Tibial artery (tissue), 4 donors: ENCODE measurements around the gene TMEM132D.

Experiments used
- DNase-seq, 2 donors: peaks; one replicate each; pipeline ENCODE4 v3.0.0-alpha.2; 2019
- H3K27ac ChIP-seq, 2 donors: fragments of 200-600 bp; sonication (generic) in 1 of 2; 1 replicate in 1 of 2; 2 replicates in 1 of 2; pipeline ENCODE4 v1.5.1; 2018 to 2019; ENCODE audit warnings: mild to moderate bottlenecking in 1 of 2
- H3K27me3 ChIP-seq, 2 donors: fragments of 200-600 bp; sonication (generic) in 1 of 2; one replicate each; pipeline versions ENCODE4 v1.5.1 to v1.6.0; 2016 to 2019
- H3K36me3 ChIP-seq, 3 donors: fragments of 200-600 bp; sonication (generic) in 2 of 3; one replicate each; pipeline ENCODE4 v1.5.1; 2016 to 2019; ENCODE audit warnings: mild to moderate bottlenecking in 2 of 3
- H3K4me1 ChIP-seq, 4 donors: fragments of 200-600 bp; sonication (generic) in 2 of 4; 1 replicate in 3 of 4; 2 replicates in 1 of 4; pipeline ENCODE4 v1.5.1; 2016 to 2019
- H3K4me3 ChIP-seq, 2 donors: fragments of 200-600 bp; sonication (generic) in 1 of 2; 1 replicate in 1 of 2; 2 replicates in 1 of 2; pipeline ENCODE4 v1.5.1; 2018 to 2019; ENCODE audit warnings: mild to moderate bottlenecking in 2 of 2
- H3K9me3 ChIP-seq, 3 donors: fragments of 200-600 bp; sonication (generic) in 1 of 3; one replicate each; pipeline ENCODE4 v1.5.1; 2016 to 2019
- intact Hi-C: fragments of 100-400 bp; cut with DNase I; formaldehyde crosslinking; loops from one replicate; pipeline ENCODE4 v1.15.0; 2023; ENCODE audit warnings: low total_unique reads
- TF ChIP-seq, protein P1 (sequence below), 2 experiments: fragments of 200-600 bp in 1 of 2; fragments of 450-650 bp in 1 of 2; IDR thresholded peaks; one replicate each; pipeline ENCODE4 v1.5.1; 2017 to 2019; ENCODE audit warnings: antibody characterized with exemption in 2 of 2, mild to moderate bottlenecking in 1 of 2, moderate library complexity in 1 of 2

Gene TMEM132D

DNA sequence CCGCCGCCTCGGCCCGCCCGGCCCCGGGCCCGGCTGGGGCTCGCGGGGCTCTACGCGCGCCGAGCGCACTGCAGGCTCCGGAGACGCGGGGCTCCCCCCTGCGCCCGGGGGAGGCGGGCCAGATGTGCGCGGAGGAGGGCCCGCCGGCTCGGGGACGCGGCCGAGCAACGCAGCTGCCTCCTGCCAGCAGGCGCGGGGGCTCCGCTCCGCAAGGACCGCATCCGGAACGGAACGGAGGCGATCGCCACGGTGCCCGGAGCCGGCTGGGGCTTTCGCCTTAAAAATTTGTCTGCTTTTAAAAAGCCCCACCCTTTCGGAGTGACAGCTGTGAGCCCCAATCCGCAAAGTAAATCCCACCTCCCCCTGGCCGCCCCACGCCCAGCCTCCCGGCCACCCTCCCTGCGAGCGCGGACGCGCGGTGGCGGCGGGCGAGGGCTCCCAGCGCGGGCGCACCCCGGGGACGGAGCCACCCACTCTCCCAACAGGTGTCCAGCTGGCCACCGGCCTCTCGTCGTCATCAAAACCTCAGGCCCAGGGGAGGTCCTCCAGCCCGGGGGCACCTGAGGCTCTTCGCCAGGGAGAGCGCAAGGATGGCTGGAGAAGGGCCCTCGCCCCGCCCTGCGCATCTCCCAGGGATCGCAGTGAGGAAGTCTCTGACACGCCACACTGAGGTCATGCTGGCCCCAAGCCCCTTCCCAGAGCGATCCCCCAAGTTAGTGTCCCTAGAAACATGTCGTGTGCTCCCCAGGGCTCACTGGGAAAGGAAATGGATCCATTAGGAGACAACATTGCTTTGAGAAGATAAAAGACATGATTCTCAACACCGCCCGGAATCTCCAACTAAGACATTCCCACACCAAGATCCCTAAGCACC is at the start of gene TMEM132D:
TSS of gene TMEM132D (minus strand) at position 70 of the 874 bp plus-strand sequence.
- no peaks in the 10 kb centered on the region for H3K9me3 ChIP-seq
- H3K36me3 ChIP-seq, result no peaks in the 10 kb centered on the region
- H3K4me3 ChIP-seq, result no peak within 1 kb of the TSS
- TF ChIP-seq, protein P1, sequence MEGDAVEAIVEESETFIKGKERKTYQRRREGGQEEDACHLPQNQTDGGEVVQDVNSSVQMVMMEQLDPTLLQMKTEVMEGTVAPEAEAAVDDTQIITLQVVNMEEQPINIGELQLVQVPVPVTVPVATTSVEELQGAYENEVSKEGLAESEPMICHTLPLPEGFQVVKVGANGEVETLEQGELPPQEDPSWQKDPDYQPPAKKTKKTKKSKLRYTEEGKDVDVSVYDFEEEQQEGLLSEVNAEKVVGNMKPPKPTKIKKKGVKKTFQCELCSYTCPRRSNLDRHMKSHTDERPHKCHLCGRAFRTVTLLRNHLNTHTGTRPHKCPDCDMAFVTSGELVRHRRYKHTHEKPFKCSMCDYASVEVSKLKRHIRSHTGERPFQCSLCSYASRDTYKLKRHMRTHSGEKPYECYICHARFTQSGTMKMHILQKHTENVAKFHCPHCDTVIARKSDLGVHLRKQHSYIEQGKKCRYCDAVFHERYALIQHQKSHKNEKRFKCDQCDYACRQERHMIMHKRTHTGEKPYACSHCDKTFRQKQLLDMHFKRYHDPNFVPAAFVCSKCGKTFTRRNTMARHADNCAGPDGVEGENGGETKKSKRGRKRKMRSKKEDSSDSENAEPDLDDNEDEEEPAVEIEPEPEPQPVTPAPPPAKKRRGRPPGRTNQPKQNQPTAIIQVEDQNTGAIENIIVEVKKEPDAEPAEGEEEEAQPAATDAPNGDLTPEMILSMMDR (IDR thresholded peaks at IDR 0.05), result no peak
- no peak for DNase-seq
- H3K27ac ChIP-seq, result no peak within 1 kb of the TSS
- H3K4me1 ChIP-seq, result no peaks in the 10 kb centered on the region
- intact Hi-C loops, result no loop called here
- H3K27me3 ChIP-seq, result peaks cover 0 to 27% of the 10 kb centered on the region in 2 donors

DNA sequence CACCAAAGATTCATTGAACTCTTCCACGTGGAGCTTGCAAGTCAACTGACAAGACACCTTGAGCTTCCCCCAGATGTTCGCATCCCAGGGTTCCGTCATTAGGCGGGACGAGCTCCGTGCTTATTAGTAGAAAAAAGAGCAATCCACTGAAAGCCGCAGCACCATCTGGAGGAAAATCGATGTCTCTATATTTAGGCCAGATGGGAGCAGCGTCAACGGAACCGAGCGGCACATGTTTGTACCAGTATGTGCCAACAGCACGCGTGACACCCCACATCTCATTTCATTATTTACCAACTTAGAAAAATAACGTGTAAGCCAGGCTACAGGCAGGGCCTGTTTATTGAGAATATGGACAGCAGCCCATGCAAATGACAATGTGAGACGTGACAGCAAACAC is 45.8 kb upstream of the TMEM132D start:
- no peak overlapping the region for H3K27ac ChIP-seq
- H3K27me3 ChIP-seq, result no peaks in the 10 kb centered on the region
- H3K36me3 ChIP-seq, result no peaks in the 10 kb centered on the region
- H3K4me1 ChIP-seq, result no peaks in the 10 kb centered on the region
- TF ChIP-seq, protein P1 (IDR thresholded peaks at IDR 0.05), result no peak
- H3K9me3 ChIP-seq, result peaks cover 0 to 21% (median 0%) of the 10 kb centered on the region in 3 donors
- DNase-seq, result no peak
- no peak overlapping the region for H3K4me3 ChIP-seq
- intact Hi-C loops, result no loop called here

DNA sequence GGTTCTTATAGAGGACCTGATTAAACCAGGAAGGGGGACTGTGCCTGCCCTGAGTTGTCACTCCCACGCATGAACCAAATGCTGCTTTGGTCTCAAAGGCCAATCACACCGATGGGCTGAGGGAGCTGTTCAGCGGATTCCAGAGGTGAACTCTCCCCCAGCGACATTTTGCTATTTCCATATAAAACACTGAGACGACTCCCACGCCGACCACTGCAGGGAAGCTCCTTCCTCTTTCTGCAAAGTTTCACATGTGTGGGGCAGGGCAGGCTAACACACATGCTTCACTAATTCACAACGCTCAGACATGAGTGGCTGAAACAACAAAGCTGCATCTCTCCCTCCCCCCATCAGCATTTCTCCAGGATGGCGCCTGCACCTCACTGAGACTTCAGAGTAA is 37.8 kb upstream of the TMEM132D start:
- no peak for DNase-seq
- Histone ChIP-seq H3K36me3 (no peaks in the 10 kb centered on the region), H3K4me1 (no peaks in the 10 kb centered on the region), H3K9me3 (peaks cover 0 to under 1% (median 0%) of the 10 kb centered on the region in 3 donors), H3K27ac (no peak overlapping the region), H3K4me3 (no peak overlapping the region), H3K27me3 (no peaks in the 10 kb centered on the region)
- intact Hi-C loops, result no loop called here
- TF ChIP-seq, protein P1 (IDR thresholded peaks at IDR 0.05), result no peak

DNA sequence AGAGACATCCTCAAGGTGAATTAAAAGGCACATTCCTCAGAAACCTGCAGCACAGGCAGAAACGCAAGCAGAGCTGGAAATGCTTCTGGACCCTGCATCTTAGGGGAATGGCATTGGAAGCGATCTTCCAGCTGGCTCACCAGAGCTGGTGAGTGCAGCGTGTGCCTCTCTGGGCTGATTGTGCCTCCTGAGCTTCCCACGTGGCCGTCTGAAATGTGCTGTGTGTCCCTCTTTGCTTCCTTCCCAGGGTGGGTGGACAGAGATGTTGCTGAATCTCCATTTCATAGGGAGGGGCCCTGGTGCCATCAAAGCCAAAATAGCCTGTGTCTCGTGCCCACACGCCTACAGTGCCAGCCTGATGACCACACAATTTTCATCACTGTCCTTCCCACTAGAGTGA is 34.3 kb upstream of the TMEM132D start:
- H3K27me3 ChIP-seq, result no peaks in the 10 kb centered on the region
- no peak overlapping the region for H3K27ac ChIP-seq
- no peak for DNase-seq
- intact Hi-C loops, result no loop called here
- H3K4me1 ChIP-seq, result no peaks in the 10 kb centered on the region
- H3K36me3 ChIP-seq, result no peaks in the 10 kb centered on the region
- TF ChIP-seq, protein P1 (IDR thresholded peaks at IDR 0.05), result no peak
- H3K4me3 ChIP-seq, result no peak overlapping the region
- H3K9me3 ChIP-seq, result peaks cover 0 to 11% (median 0%) of the 10 kb centered on the region in 3 donors

DNA sequence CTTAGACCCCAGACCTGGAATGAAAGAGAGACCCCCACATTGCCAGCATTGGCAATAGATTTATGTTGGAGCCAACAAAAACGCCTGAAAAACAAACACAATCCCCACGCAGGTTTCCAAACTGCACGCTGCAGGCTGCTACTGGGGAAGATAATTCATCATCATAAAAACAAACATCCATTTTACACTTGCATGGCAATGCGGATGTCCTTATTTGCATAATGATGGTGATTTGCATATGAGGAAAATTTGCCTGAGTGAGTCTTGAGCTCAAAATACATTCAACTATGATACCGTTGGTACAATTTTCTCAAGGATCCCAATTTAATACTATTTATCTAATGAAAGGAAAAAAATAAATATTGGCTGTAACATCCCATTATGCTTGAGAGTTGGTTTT is 33.6 kb upstream of the TMEM132D start:
- H3K36me3 ChIP-seq, result no peaks in the 10 kb centered on the region
- peaks cover 0 to 11% (median 0%) of the 10 kb centered on the region in 3 donors for H3K9me3 ChIP-seq
- no peak overlapping the region for H3K27ac ChIP-seq
- H3K27me3 ChIP-seq, result no peaks in the 10 kb centered on the region
- intact Hi-C loops, result no loop called here
- no peak for DNase-seq
- no peaks in the 10 kb centered on the region for H3K4me1 ChIP-seq
- TF ChIP-seq, protein P1 (IDR thresholded peaks at IDR 0.05), result no peak
- H3K4me3 ChIP-seq, result no peak overlapping the region
